Fibroblast of skin of left biceps (primary cell): Measurements from ENCODE around the gene GDPD5.
A peak's percentile ranks its signal among the peaks of the same experiment; 100 is the strongest.

Experiments
- DNase-seq, 2 experiments: peaks; one replicate each; pipeline ENCODE4 v3.0.0-alpha.2; 2013; ENCODE audit warnings: low read depth in 2 of 2

Gene GDPD5, protein sequence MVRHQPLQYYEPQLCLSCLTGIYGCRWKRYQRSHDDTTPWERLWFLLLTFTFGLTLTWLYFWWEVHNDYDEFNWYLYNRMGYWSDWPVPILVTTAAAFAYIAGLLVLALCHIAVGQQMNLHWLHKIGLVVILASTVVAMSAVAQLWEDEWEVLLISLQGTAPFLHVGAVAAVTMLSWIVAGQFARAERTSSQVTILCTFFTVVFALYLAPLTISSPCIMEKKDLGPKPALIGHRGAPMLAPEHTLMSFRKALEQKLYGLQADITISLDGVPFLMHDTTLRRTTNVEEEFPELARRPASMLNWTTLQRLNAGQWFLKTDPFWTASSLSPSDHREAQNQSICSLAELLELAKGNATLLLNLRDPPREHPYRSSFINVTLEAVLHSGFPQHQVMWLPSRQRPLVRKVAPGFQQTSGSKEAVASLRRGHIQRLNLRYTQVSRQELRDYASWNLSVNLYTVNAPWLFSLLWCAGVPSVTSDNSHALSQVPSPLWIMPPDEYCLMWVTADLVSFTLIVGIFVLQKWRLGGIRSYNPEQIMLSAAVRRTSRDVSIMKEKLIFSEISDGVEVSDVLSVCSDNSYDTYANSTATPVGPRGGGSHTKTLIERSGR

DNA sequence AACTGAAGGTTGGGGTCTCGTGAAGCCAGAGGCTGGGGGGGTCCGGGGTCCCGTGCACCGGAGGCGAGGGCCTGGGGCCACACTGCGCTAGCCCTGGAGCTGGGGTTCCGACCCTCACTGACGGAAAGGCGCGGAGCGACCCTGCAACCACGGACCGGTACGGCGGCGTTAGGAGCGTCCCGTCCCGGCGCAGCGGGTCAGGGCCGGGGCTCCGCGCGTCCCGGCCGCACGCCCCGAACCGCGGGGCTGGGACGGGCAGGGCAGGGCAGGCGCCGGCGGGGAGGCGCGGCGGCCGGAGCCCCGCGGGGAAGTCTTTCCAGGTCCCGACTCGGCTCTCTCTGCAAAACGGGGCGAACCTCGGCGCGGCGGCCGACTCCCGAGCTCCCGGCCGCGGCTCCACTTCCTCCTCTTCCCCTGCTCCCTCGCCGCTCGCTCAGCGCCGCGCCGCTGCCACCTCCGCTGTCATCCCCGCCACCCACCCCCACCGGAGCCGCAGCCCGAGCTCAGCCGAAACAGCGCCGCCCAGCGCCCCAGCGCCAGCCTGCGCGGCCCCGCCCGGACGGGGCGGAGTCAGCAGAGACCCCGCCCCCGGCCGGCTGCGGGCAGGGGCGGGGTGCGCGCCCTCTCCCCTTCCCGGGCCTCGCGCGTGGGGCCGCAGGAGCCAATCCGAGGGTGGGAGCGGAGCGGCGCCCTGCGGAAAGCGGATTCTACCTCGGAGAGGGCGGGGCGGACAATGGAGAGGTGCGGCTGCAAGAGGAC is at the start of gene GDPD5:
TSS of gene GDPD5 (minus strand) at position 509 of the 759 bp plus-strand sequence. CDS start 48,206 bp downstream, outside the sequence.
- DNase-seq, result peak; percentile 50 to 62

DNA sequence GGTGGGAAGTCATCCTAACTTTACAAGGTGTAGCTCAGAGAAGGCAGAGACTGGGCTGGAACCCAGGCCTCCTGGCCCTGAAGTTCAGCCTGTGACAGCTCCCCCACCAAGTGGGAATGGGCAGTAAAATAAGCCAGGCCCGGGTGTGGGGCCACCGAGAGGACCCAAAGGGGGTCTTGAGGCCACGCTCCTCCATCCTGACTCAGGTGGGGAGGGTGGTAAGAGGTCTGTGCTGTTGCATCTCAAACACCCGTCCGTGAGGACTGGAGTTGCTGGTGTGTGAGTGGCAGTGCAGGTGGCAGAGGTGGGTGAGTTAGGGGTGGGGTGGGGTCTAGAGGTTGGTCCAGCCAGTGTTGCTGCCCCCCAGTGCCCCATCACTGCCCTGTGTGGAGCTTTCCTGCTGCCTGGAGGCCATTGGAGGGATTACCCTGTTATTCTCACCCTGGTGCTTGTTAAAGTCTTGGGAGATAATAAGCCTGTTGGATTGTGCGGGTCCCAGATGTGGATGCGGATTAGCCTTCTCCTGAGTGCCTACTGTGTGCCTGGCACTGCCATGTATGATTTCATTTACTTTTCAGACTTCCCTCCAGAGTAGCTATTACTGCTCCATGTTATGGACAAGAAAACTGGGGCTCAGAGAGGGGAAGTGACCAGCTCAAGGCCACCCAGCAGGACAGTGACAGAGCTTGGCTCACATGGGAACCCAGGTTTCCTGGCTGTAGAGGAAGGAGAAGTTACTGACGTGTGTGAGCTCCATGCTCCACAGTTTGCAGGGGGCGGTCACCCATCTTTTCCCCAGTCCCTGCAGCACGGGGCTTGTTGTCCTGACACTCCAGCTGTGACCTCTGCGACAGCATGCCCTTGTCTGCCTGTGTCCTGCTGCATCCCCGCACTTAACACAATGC is 49.2 kb upstream of the GDPD5 start:
- DNase-seq, result no peak

DNA sequence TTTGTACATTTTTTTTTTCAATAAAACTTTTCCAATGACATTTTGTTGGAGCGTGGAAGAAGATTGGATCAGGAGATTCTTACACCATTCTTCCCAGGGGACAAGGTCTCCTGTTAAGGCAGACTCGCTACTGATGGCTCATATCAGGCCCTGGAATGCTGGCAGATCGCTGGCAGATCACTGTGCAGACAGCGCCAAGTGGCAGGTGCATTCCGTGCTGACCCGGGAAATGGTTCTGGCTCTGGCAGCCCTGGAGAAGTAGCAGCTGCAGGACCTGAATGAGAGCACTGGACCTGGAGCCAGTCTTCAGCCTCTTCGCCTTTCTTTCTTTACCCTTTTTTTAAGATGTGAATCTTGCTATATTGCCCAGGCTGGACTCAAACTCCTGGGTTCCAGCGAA is 47.0 kb upstream of the GDPD5 start:
- DNase-seq, result no peak

GRCh38 chr11:75571625-75572024 is 45.9 kb upstream of the GDPD5 start:
- DNase-seq, result no peak

- no peak for DNase-seq
Measured at GRCh38 chr11:75570559-75571139, 44.9 kb upstream of the GDPD5 start.

DNA sequence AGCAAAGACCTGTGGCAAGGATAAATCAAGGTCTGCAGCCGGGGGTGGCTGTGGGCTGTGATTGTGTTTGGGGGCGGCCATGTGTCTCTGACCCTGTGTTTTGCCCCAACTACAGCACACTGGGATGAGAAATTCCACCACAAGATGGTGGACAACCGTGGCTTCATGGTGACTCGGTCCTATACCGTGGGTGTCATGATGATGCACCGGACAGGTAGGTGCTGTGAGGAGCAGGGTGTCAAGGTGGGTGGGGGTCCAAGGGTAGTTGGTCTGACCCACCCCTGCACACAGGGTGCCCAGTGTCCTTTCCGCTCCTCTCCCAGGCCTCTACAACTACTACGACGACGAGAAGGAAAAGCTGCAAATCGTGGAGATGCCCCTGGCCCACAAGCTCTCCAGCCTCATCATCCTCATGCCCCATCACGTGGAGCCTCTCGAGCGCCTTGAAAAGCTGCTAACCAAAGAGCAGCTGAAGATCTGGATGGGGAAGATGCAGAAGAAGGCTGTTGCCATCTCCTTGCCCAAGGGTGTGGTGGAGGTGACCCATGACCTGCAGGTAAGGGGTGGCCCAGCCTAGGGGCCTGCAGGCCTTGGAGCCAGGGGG is 43.0 kb upstream of the GDPD5 start:
- no peak for DNase-seq

DNA sequence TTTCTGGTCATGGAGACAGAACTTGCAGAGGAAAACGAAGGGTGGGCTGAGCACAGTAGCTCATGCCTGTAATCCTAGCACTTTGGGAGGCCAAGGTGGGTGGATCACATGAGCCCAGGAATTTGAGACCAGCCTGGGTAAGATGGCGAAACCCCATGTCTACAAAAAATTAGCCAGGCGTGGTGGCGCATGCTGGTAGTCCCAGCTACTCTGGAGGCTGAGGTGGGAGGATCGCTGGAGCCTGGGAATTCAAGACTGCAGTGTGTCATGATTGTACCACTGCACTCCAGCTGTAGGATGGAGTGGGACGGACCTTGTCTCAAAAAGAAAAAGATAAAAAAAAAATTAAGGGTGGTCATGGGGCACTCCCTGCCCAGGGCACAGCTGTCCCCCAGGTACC is 42.2 kb upstream of the GDPD5 start:
- DNase-seq, result no peak

- DNase-seq, result no peak
Measured at GRCh38 chr11:75566763-75567279, 41.1 kb upstream of the GDPD5 start.

DNA sequence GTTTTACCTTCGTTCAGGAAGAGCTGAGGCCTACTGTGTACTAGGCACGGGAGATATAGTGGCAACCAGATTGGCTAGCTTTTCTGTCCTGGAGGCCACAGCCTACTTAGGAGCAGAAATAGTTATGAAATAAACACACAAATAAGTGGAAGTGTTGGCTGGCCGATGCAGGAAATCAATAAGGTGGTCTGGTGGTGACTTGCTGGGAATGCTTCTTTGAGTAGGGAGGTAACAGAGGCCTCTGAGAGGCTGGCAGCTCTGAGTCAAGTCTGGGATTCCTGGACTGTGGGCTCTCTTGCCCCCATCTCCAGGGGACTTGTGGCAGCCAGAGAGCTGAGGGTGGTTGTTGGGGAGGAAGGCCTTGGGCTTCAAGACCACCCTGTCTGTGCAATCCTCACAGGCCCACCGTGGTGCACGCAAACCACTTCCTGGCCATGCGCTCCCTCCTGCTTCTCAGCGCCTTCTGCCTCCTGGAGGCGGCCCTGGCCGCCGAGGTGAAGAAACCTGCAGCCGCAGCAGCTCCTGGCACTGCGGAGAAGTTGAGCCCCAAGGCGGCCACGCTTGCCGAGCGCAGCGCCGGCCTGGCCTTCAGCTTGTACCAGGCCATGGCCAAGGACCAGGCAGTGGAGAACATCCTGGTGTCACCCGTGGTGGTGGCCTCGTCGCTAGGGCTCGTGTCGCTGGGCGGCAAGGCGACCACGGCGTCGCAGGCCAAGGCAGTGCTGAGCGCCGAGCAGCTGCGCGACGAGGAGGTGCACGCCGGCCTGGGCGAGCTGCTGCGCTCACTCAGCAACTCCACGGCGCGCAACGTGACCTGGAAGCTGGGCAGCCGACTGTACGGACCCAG is 40.4 kb upstream of the GDPD5 start:
- DNase-seq, result no peak

- DNase-seq, result no peak
Measured at GRCh38 chr11:75565221-75565814, 39.6 kb upstream of the GDPD5 start.

- DNase-seq, result peak; percentile 80
Measured at GRCh38 chr11:75563978-75564552, 38.3 kb upstream of the GDPD5 start.

- DNase-seq, result no peak
Measured at GRCh38 chr11:75563501-75563977, 37.8 kb upstream of the GDPD5 start.

DNA sequence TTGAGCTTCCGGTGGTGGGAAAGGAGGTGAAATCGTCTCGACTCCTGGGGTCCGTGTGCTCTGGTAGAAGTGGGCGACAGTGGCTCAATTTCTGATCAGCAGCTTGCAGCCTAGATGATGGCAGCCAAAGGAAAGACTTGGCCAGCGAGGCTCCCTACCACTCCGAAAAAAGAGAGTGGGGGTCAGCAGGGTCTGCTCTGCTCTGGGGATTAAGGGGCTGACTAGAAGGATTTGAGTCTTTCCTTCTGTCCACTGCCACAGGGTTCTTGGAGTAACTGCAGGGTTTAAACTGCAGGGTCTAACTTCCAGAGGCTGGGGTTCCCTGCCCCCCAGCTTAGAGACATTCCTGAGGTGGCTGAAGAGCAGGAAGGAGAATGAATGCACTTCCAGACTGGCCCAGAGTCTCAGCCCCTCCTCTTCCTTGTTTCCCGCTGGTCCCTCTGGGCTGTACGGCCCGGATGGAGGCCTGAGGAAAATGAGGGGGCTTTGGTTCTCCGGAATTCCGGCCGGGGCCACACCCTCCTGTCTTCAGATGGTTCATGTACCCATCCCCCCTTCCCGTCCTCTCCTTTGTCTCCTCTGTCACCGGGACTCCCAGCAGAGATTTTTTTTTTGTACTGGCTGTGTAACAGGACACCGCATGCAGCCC is 37.2 kb upstream of the GDPD5 start:
- DNase-seq, result no peak

DNA sequence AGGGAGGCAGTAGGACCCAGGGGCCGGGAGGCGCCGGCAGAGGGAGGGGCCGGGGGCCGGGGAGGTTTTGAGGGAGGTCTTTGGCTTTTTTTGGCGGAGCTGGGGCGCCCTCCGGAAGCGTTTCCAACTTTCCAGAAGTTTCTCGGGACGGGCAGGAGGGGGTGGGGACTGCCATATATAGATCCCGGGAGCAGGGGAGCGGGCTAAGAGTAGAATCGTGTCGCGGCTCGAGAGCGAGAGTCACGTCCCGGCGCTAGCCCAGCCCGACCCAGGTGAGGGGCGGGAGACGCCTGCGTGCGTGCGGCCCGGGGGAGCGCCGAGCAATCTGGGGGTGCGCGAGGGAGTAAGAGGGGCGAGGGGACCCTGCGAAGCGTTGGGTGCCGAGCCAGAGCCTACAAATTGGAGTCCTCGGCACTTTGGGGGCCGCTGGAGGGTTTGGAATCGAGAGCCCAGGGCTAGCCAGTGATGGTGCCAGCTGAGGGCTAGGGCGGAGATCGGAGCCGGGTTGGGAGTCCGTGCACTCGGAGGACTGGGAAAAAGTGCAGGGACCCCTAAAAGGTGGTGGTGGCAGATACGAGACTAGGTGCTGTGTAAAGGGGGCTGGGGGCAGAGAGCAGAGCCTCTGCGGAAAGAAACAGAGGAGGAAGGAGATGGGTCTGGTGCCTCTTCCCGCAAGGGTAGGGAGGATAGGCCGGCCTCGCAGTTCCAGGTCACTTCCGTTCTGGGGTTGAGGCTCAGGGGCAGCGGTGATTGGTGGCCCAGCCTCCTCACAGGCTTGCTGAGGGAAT is 36.5 kb upstream of the GDPD5 start, which contains the start of gene SERPINH1:
TSS of gene SERPINH1 (plus strand) at position 206 of the 788 bp plus-strand sequence. CDS start 4,097 bp downstream, outside the sequence.
- peak; percentile 89 to 90 for DNase-seq

DNA sequence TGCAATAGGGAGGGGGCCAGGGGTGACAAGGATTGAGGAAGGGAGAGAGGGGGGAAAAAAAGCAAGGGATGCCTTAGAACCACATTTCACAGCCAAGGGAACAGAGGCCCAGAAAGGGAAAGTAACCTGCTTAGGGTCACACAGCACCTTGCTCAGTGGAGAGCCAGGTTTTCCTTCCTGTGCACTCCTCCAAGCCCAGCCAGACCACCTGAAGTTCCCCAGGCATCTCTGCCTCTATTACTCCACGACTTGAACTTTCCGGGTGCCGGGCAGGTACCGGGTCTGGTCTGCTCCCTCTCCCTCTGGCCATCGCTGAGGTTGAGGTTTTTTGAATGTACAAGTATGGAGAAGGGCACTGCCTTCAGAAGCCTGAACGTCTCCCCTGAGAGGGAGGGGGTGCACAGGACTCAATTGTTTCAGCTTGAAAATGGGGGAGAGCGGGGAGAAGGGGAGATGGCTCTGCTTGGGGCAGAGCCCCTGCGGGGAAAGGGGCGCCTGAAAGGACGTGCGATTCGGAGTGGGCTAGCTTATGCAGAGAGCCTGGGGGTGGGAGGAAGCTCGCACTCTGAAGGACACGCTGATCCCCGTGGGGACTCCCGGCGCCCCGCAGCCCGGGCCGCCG is 35.8 kb upstream of the GDPD5 start:
- DNase-seq, result no peak

DNA sequence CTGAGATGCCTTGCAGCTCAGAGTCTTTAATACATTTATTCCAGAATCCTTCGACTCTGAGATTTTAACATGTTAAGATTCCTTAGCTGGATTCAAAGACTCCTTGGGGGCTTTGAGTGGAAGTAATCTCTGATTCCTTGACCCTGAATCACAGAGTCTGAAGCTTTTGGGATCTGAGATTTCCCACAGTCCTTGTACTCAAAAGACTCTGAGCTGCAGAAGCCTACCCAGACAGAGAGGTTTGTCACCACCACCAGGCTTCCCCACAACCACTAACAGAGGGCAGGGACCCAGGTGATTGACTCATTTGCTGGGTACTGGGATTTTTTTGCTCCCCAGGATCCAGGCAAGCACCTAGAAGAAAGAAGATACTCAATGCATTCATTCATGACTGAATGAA is 34.9 kb upstream of the GDPD5 start:
- no peak for DNase-seq
